SK-N-DZ (cell line): ENCODE measurements around the gene SIRT7.
A peak's percentile ranks its signal among the peaks of the same experiment; 100 is the strongest.
"Not testable (repeated sequence)": the region's sequence is repeated elsewhere in the genome, so short reads cannot be mapped to it uniquely, and the experiment has no call there.

Experiments
- DNase-seq: peaks from one replicate; pipeline ENCODE4 v3.0.0-alpha.2; 2015; ENCODE audit warnings: low spot score

The SIRT7 gene

GRCh38 chr17:81920612-81921536, 2.9 kb upstream of the SIRT7 start:
- no peak for DNase-seq

GRCh38 chr17:81918832-81919545, 1.0 kb upstream of the SIRT7 start:
- DNase-seq: no peak

- not testable (repeated sequence) for DNase-seq
Observed at GRCh38 chr17:81918333-81918669, 325 bp upstream of the SIRT7 start.

GRCh38 chr17:81916234-81917001, 1.6 kb downstream of the SIRT7 start:
- no peak for DNase-seq

GRCh38 chr17:81915331-81915730, 2.6 kb downstream of the SIRT7 start:
- DNase-seq: no peak

- no peak for DNase-seq
Observed at GRCh38 chr17:81914103-81914850, 3.7 kb downstream of the SIRT7 start.

- DNase-seq: no peak
Observed at GRCh38 chr17:81913394-81914102, 4.4 kb downstream of the SIRT7 start.

- no peak for DNase-seq
Observed at GRCh38 chr17:81912441-81913309, 5.3 kb downstream of the SIRT7 start.

- DNase-seq: no peak
Observed at GRCh38 chr17:81911969-81912368, 6.0 kb downstream of the SIRT7 start.

- DNase-seq: peak; percentile 83
Observed at GRCh38 chr17:81911277-81911961, 6.6 kb downstream of the SIRT7 start, which contains the start of gene PCYT2. Gene PCYT2 (minus strand): TSS chr17:81911399. CDS start chr17:81911355, 44 bp downstream.

GRCh38 chr17:81910840-81911276, 7.1 kb downstream of the SIRT7 start:
- no peak for DNase-seq

- no peak for DNase-seq
Observed at GRCh38 chr17:81909966-81910839, 7.8 kb downstream of the SIRT7 start.

GRCh38 chr17:81909231-81909630, 8.7 kb downstream of the SIRT7 start:
- DNase-seq: no peak

- no peak for DNase-seq
Observed at GRCh38 chr17:81908793-81909192, 9.2 kb downstream of the SIRT7 start.

GRCh38 chr17:81907219-81908145, 10.5 kb downstream of the SIRT7 start:
- no peak for DNase-seq

- DNase-seq: no peak
Observed at GRCh38 chr17:81906476-81907218, 11.3 kb downstream of the SIRT7 start.
